Measurements from ENCODE around the gene HS3ST4. TPM values are rescaled to one million over a fixed set of nuclear protein-coding genes. Genes with fewer than 3 reads are reported as not detected.

The HS3ST4 gene
- total RNA-seq, 1 donor from 2014 or later, result 1.1 TPM

GRCh38 chr16:25709213-25709612 lies 17.5 kb downstream of the HS3ST4 start:
- Mint-ChIP-seq H3K4me1 (ENCODE audit: low read depth, unreplicated experiment) (peaks cover 17% of the 10 kb centered on the region), H3K27me3 (ENCODE audit: unreplicated experiment) (no peaks in the 10 kb centered on the region), H3K9me3 (ENCODE audit: unreplicated experiment) (peaks cover 5% of the 10 kb centered on the region), H3K27ac (ENCODE audit: unreplicated experiment) (peak overlapping the region; percentile 68), H3K4me3 (ENCODE audit: unreplicated experiment) (peak overlapping the region; percentile 44), H3K36me3 (ENCODE audit: unreplicated experiment) (no peaks in the 10 kb centered on the region)
- TF ChIP-seq CTCF (IDR thresholded peaks at IDR 0.05; ENCODE audit: partially characterized antibody, unreplicated experiment), result no peak
- DNase-seq, result no peak

- H3K27me3 Mint-ChIP-seq (ENCODE audit: unreplicated experiment), result no peaks in the 10 kb centered on the region
- peak; percentile 26 for DNase-seq
- peaks cover 22% of the 10 kb centered on the region for H3K4me1 Mint-ChIP-seq (ENCODE audit: low read depth, unreplicated experiment)
- H3K4me3 Mint-ChIP-seq (ENCODE audit: unreplicated experiment), result peak overlapping the region; percentile 35
- H3K36me3 Mint-ChIP-seq (ENCODE audit: unreplicated experiment), result no peaks in the 10 kb centered on the region
- peak overlapping the region; percentile 56 for H3K27ac Mint-ChIP-seq (ENCODE audit: unreplicated experiment)
- TF ChIP-seq CTCF (IDR thresholded peaks at IDR 0.05; ENCODE audit: partially characterized antibody, unreplicated experiment), result no peak
- peaks cover 7% of the 10 kb centered on the region for H3K9me3 Mint-ChIP-seq (ENCODE audit: unreplicated experiment)
These were observed 22.2 kb downstream of the HS3ST4 start for GRCh38 chr16:25713785-25714570.

GRCh38 chr16:25716186-25716585 lies 24.4 kb downstream of the HS3ST4 start:
- DNase-seq, result no peak
- Mint-ChIP-seq H3K27me3 (ENCODE audit: unreplicated experiment) (no peaks in the 10 kb centered on the region), H3K36me3 (ENCODE audit: unreplicated experiment) (no peaks in the 10 kb centered on the region), H3K9me3 (ENCODE audit: unreplicated experiment) (peaks cover 7% of the 10 kb centered on the region), H3K4me3 (ENCODE audit: unreplicated experiment) (no peak overlapping the region), H3K4me1 (ENCODE audit: low read depth, unreplicated experiment) (peaks cover 15% of the 10 kb centered on the region), H3K27ac (ENCODE audit: unreplicated experiment) (no peak overlapping the region)
- TF ChIP-seq CTCF (IDR thresholded peaks at IDR 0.05; ENCODE audit: partially characterized antibody, unreplicated experiment), result no peak

GRCh38 chr16:25721439-25721838 lies 29.7 kb downstream of the HS3ST4 start:
- no peaks in the 10 kb centered on the region for H3K36me3 Mint-ChIP-seq (ENCODE audit: unreplicated experiment)
- no peak for TF ChIP-seq CTCF (IDR thresholded peaks at IDR 0.05; ENCODE audit: partially characterized antibody, unreplicated experiment)
- no peak overlapping the region for H3K4me3 Mint-ChIP-seq (ENCODE audit: unreplicated experiment)
- H3K4me1 Mint-ChIP-seq (ENCODE audit: low read depth, unreplicated experiment), result no peaks in the 10 kb centered on the region
- no peaks in the 10 kb centered on the region for H3K27me3 Mint-ChIP-seq (ENCODE audit: unreplicated experiment)
- peaks cover 2% of the 10 kb centered on the region for H3K9me3 Mint-ChIP-seq (ENCODE audit: unreplicated experiment)
- H3K27ac Mint-ChIP-seq (ENCODE audit: unreplicated experiment), result no peak overlapping the region
- no peak for DNase-seq

- H3K36me3 Mint-ChIP-seq (ENCODE audit: unreplicated experiment), result no peaks in the 10 kb centered on the region
- TF ChIP-seq CTCF (IDR thresholded peaks at IDR 0.05; ENCODE audit: partially characterized antibody, unreplicated experiment), result no peak
- H3K4me1 Mint-ChIP-seq (ENCODE audit: low read depth, unreplicated experiment), result no peaks in the 10 kb centered on the region
- H3K27ac Mint-ChIP-seq (ENCODE audit: unreplicated experiment), result no peak overlapping the region
- H3K9me3 Mint-ChIP-seq (ENCODE audit: unreplicated experiment), result peaks cover 2% of the 10 kb centered on the region
- H3K27me3 Mint-ChIP-seq (ENCODE audit: unreplicated experiment), result no peaks in the 10 kb centered on the region
- DNase-seq, result no peak
- no peak overlapping the region for H3K4me3 Mint-ChIP-seq (ENCODE audit: unreplicated experiment)
These were observed 34.8 kb downstream of the HS3ST4 start for GRCh38 chr16:25726430-25727098.

Data from glutamatergic neuron (in vitro differentiated cells).